HG03108 (cell line): ENCODE measurements around the gene ZDHHC18.
"Not testable (repeated sequence)": the region's sequence is repeated elsewhere in the genome, so short reads cannot be mapped to it uniquely, and the experiment has no call there.

Source experiments
- ATAC-seq: cut with Tn5 transposase; IDR thresholded peaks from one replicate; pipeline ENCODE4 v1.9.1; 2021; ENCODE audit warnings: moderate library complexity; ENCODE audit not compliant: unreplicated experiment

ZDHHC18 gene

GRCh38 chr1:26856604-26857469 lies 30.3 kb downstream of the ZDHHC18 start:
- ATAC-seq: no peak

- no peak for ATAC-seq
Observed at GRCh38 chr1:26857473-26858060, 31.1 kb downstream of the ZDHHC18 start.

GRCh38 chr1:26858160-26858559 lies 31.7 kb downstream of the ZDHHC18 start:
- no peak for ATAC-seq

GRCh38 chr1:26858891-26859640 lies 32.6 kb downstream of the ZDHHC18 start:
- no peak for ATAC-seq

GRCh38 chr1:26861286-26861701 lies 34.8 kb downstream of the ZDHHC18 start:
- ATAC-seq: no peak

GRCh38 chr1:26861889-26862378 lies 35.4 kb downstream of the ZDHHC18 start:
- ATAC-seq: no peak

- no peak for ATAC-seq
Observed at GRCh38 chr1:26862781-26863684, 36.5 kb downstream of the ZDHHC18 start, which contains the start of gene SFN. Gene SFN, plus strand, starts transcription at chr1:26863149. Its CDS starts 64 bp downstream, at chr1:26863213.

- no peak for ATAC-seq
Observed at GRCh38 chr1:26863685-26864077, 37.2 kb downstream of the ZDHHC18 start.

GRCh38 chr1:26864610-26865480 lies 38.4 kb downstream of the ZDHHC18 start:
- peak; percentile 90 for ATAC-seq

GRCh38 chr1:26873097-26873496 lies 46.6 kb downstream of the ZDHHC18 start:
- not testable (repeated sequence) for ATAC-seq

GRCh38 chr1:26874896-26875295 lies 48.4 kb downstream of the ZDHHC18 start:
- ATAC-seq: no peak

GRCh38 chr1:26877326-26877725 lies 50.8 kb downstream of the ZDHHC18 start:
- ATAC-seq: no peak

GRCh38 chr1:26879793-26880192 lies 53.3 kb downstream of the ZDHHC18 start:
- ATAC-seq: no peak

- ATAC-seq: not testable (repeated sequence)
Observed at GRCh38 chr1:26881611-26882010, 55.1 kb downstream of the ZDHHC18 start.

- ATAC-seq: no peak
Observed at GRCh38 chr1:26882696-26883463, 56.4 kb downstream of the ZDHHC18 start.

- ATAC-seq: no peak
Observed at GRCh38 chr1:26887125-26887524, 60.6 kb downstream of the ZDHHC18 start.

- no peak for ATAC-seq
Observed at GRCh38 chr1:26888231-26888630, 61.7 kb downstream of the ZDHHC18 start.
